Suppressor macrophage treated with lipopolysaccharide for 4 hours (primary cell): ENCODE results near the gene RAB40A.
A peak's percentile ranks its signal among the peaks of the same experiment; 100 is the strongest.

ENCODE experiments used
- DNase-seq: peaks from one replicate; pipeline ENCODE4 v3.0.0-alpha.2; 2020

Gene RAB40A, protein sequence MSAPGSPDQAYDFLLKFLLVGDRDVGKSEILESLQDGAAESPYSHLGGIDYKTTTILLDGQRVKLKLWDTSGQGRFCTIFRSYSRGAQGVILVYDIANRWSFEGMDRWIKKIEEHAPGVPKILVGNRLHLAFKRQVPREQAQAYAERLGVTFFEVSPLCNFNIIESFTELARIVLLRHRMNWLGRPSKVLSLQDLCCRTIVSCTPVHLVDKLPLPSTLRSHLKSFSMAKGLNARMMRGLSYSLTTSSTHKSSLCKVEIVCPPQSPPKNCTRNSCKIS

DNA sequence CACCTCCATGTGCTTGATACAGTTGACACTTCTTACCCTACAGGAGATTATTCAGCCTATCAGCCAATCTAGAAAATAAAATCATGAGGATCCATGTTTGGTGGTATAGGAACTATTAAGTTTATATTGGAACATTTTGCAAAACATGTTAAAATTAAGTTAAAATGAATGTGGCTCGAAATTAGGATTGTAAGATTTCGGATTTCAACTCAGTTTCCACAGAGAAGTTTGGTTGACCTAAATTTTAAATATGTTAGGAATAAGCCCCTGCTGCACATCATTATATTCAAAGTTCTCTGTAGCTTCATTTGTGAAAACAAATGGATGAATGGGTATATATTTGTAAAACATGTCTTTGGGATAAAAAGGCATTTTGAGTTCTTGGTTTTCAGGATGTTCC, at the start of gene RAB40A:
Gene RAB40A (minus strand): TSS at position 101 of the 400 bp plus-strand sequence. CDS start 18,733 bp downstream, outside the sequence.
- DNase-seq: no peak

DNA sequence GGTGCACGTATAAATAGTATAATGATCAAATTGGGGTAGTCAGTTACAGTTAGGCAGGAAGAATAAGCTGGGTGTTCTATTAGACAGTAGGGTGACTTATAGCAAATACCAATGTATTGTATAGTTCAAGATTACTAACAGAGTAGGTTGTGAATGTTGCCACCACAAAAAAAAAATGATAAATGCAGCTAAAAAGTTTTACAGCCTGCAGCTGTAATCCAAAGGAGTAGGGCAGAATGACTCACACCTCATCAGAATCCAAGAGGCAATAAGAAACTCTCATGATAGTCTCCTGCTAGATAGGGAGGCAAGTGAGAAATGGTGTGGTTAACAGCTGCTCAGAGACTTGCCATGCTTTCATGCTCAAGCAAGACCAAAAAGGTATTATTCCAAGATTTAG, 46.5 kb upstream of the RAB40A start:
- no peak for DNase-seq

DNA sequence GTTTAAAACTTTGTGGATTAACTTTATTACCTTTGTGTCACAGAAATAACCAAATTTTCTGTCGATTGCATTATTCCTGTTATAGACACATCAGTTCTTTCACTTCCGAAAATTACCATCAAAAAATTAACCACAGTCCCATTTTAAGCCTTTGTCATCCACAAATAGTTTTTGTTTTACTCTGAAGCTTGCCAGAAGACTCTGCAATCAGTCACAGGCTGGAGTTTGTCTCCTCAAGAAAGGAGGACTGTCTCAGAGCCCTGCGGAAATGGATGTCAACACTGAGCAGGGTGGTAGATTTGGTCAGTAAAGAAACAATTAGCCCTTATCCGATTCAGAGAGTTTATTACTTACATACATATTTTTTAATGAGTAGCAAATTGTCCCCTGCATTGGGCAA, 45.9 kb upstream of the RAB40A start:
- DNase-seq: no peak

DNA sequence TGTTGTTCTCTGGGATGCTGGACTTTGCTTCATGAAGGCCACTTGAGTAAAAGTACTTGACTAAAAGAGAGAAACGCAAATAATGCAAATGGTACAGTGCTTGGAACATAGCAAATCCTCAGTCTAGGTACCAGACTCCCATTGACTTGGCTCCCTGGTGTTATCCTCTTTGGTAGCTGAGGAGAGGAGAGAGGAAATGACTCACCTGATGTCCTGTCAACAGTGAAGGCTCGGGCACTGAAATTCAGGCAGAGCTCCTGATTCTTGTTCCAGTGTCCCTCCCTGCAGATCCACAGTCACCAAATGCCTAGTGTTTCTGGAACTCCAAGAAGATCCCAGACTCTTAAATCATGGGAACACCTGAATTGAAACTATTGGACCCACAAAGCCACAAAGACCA, 43.5 kb upstream of the RAB40A start:
- no peak for DNase-seq

DNA sequence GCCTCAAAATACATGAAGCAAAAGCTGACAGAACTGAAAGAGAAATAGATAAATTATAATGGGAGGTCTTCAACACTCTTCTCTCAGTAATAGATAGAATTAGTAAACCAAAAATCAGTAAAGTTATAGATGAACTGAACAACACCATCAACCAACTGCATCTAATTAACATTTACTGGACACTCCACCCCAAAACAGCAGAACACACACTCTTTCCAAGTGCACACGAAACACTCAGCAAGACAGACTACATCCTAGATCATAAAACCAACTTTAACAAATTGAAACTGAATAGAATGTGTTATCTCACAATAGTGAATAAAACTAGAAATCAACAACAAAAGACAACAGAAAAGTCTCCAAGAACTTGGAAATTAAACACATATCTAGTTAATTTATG, 41.0 kb upstream of the RAB40A start:
- DNase-seq: no peak

DNA sequence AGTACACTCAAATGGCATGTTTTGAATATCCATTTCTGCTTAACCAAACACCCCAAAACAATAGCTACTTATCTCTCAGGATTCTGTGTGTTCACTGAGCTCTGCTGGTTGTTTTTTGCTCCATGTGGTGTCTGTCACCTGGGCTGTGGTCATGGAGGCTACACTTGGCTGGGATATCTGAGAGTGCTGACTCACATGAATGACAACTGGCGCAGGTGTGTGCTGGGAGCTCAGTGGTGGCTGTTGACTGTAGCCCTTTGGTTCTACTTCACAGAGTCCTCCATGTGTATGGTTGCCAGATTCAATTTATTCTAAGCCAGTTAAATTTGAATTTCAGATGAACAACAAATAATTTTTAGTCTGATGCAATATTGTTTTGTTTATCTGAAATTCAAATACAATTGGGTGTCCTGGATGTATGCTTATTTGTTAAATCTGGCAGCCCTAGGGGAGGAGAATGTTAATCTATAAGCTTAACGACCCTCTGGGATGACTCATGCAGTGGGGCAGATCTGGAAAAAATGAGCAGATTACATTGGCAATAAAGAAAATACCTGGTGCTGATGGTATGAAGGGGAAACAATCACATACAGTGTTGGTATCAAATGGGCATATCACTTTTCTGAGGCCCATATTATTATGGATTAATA, 37.8 kb upstream of the RAB40A start:
- DNase-seq: no peak

DNA sequence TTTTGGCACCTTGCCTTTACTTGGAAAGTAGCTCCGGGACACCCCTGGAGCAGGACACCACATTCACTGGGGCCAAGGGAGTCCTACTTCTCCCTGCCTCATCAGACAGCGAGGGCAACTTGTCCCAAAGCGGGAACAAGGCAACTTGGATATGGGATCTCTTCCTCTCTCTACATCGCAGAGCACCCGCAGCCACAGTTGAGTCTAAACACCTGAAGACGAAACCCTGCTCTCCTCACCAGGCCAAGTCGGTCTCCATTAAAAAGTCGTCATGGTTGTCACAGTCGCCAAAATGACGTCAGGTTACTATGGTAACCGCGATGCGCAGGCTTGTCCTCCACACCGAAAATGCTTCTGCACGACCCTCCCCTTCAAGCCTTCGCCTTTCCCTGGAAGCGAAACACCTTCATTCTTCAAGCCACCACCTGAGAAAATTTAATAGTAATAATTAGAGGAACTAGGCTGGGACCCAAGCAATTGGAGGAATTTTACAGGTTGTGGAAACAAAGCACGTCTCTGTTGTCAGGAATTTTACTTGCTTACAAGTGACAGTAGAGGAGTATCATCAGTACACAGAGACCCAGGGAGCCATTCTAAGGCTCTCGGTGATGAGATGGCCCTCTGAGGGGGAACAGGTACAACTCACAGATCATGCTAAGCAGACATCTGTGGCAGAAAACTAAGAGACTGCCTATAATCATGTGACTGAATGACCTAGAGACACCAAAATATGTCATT, 35.6 kb upstream of the RAB40A start:
- DNase-seq: peak; percentile 36

DNA sequence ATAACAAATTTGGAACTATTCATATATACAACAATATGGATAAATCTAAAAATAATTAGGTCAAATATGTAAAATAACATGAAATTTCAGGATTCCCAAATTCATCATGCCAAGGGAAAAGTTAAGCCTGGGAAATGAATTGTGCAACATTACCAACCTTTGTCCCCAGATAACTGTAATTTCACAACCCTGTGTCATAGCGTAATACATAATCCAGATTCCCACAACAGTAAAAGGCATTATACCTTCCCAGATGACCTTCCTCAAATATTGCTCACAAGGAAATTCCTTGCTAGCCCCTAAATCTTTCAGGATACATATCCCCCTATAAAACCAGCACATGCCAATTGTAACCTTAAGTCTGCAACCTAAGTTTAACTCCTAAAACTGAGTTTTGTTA, 32.9 kb upstream of the RAB40A start:
- DNase-seq: no peak

DNA sequence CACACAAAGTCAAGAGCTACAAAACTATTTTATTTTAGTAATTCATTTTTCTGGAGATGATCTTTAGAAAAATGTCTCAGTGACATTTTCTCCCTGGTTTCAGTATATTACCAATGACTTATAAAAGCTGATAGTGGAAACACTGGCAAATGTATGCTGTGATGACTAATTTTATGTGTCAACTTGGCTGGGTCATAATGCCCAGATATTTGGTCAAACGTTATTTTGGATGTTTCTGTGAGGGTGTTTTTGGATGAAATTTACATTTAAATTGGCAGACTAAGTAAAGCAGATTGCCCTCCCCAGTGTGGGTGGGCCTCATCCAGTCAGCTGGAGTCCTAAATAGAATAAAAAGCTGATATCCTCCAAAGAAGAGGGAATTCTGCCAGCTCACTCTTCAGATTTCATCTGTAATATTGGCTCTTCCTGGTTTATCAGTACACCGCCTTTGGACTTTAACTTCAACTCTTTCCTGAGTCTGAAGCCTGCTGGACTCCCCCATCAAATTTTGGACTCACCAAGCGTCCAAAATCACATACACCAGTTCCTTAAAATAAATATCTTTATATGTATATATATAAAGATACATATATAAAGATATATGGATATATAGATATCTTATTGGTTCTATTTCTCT, 31.2 kb upstream of the RAB40A start:
- DNase-seq: no peak

DNA sequence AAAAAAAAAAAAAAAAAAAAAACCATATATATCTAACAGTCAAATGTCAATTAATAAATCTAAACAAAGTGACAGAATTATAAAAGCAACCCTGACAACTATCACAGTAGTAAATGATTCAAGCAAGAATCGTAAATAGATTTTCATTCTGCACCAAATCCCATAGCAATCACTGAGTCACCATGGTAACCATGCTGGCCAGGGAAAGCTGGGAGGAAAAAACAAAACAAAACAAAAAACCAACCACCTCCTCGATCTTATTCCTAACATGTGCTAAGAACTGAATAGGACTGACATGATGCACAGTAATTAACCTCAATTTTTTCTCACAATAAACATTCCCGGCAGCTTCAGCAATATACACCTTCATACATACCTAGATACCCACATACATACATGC, 30.6 kb upstream of the RAB40A start:
- no peak for DNase-seq

DNA sequence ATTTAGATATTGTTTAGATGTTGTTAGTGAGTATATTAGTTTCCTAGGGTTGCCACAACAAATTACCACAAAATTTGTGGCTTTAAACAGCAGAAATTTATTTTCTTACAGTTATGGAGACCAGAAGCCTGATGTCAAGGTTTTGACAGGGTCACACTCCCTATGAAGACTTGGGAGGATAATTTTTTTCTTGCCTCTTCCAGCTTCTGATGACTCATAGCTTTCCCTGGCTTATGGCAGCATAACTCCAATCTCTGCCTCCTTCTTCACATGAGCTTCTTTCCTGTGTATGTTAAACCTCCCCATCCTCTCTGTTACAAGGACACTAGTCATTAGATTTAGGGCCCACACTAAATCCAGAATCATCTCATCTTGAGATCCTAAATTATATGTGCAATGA, 20.9 kb upstream of the RAB40A start:
- no peak for DNase-seq

DNA sequence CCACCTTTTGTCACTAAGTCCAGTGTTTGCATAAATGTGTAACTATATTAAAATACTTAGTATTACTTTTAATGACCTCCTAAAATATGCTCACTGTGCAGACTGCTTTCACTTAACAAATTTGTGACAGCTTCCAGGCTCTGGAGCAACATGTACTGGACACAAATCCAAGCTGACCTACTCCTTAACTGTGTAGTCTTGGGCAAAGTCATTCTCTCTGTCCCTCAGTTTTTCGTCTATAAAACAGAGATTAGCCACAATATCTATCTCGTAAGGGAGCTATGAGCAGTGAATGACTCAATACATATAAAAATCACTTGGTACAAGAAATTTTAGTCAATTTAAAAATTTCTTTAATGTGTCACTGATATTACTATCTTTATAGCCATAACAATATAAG, 20.4 kb upstream of the RAB40A start:
- DNase-seq: no peak

DNA sequence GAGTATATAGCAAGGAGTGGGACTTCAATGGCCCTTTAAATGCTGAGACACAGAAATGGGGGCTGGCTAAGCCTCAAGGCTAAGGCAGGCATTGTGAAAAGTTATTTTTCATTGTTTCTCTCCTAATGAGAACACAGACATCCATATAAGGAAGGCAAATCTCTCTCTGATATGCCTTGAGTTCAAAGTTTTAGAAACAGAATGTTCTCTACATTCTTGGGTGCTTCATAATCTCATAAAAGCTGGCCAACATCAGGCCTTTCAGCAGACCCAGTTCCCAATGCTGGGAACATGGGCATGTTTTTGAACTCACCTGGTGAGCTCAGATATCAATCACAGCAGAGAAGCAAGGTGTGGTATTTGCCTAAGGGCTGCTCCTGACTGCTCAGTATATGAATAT, 19.4 kb upstream of the RAB40A start:
- no peak for DNase-seq

DNA sequence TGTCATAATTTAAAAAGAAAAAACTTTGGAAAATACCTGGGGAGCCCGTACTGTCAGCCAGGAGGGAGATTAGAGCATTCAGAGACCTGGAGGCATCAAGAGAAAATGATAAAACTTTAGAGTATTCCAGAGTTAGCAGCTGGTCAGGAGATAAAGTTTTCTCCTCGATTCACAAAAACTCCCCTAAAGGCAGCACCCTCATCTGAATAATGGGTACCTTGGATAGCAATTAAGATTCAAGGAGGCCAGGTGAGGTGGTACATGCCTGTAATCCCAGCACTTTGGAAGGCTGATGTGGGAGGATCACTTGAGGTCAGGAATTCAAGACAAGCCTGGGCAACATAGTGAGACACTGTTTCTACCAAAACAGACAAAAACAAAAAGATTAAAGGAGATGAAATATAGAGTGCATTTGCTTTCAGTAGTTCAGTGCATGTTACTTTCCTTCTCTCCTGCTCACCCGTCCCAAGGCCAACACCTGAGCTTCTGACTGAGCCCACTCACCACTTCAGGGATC, 18.6 kb upstream of the RAB40A start:
- DNase-seq: no peak

DNA sequence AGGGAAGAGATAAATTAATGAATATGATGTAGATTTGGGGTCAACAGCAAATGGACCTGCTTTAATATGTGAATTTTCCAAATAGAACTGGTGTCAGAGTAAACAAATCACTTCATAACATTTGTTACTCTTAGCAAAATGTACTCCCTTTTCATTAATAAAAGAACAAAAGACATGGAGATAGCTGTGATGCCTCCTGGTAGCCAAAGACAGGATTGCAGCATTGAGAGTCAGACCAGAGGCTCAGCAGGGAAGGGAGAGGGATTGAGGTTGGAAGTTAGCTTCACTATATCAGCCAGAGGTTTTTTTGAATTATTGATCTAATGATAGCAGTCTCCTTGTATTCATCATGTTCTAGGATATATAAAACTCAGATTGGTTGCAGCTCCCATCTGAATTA, 17.4 kb upstream of the RAB40A start:
- DNase-seq: no peak

DNA sequence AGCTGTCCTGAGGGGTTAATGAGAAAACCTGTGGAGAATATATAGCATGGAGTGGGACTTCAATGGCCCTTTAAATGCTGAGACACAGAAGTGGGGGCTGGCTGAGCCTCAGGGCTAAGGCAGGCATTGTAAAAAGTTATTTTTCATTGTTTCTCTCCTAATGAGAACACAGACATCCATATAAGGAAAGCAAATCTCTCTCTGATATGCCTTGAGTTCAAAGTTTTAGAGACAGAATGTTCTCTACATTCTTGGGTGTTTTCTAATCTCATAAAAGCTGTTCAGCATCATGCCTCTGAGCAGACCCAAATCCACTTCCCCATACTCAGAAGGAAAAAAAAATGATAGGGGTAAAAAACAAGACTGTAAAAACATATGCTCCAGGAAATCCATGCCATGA, 16.8 kb upstream of the RAB40A start:
- no peak for DNase-seq

DNA sequence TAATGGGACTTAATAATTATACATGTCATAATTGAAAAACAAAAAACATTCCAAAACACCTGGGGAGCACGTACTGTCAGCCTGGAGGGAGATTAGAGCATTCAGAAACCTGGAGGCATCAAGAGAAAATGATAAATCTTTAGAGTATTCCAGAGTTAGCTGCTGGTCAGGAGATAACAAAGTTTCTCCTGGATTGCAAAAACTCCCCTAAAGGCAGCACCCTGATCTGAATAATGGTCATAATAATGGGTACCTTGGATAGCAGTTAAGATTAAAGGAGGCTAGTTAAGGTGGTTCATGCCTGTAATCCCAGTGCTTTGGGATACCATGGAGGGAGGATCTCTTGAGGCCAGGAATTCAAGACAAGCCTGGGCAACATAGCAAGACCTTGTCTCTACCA, 15.9 kb upstream of the RAB40A start:
- DNase-seq: no peak

DNA sequence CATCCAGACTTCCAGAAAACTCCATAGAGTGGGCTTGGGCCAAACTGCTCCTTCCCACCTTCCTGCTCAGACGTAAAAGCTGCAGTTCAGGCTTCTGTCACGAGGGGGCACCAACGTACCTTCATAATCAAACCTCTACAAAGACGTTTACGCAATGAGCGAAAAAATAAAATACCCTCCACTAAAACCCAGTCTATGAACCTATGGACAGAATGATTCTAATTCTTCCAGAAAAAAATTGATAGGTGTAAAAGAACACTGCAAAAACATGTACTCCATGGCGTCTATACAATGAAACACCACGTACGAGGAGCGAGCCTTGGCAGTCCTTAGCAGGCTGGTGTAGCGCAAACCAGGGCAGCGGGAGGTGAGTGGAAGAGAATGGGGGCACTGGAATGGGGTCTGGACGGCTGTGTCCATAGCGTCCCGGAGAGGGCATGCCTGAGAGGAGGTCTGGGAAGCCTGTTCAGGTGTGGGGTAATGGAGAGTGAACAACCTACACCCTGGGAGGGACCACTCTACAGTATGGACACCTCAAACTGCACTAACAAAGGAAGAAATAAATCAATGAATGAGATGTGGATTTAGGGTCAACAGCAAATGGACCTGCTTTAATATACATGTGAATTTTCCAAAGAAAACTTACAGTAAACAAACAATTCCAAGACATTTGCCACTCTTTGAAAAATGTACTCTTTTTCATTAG, 14.4 kb upstream of the RAB40A start:
- DNase-seq: peak; percentile 72

DNA sequence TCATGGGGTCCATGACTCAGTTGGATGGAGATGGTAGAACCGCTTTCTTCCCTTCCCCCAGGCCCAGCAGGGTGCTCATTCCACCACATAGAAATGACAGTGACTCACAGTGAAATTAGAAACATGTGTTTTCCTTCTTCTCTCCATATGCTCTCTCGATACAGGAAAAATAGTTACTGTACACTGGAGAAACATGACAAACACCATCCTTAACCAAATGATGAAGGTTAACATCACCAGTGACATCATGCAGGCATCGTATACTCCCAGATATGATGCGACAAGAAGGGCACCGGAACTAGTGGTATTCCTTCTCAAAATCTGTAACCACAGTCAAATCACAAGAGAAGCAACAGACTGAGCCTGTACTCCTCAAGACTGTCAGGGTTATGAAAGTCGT, 11.7 kb upstream of the RAB40A start:
- DNase-seq: no peak

DNA sequence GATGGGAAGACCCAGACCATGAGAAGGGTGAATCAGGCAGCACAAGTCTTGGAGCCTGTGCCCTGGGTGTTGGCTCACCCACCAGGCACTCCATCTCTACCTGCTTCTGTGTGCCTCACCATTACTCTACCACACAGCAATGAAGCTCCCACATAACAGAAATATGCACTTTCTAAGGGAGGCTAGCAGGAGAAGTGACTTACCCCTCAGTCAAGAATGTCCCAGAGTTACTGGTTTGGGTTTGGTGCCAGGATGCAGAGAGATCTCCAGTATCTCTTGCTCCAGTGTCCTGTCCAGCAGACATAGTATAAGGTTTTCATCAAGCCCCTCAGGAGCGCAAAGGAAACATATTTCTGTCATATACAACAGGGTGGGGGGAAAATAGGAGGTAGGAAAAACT, 11.3 kb upstream of the RAB40A start:
- DNase-seq: no peak

DNA sequence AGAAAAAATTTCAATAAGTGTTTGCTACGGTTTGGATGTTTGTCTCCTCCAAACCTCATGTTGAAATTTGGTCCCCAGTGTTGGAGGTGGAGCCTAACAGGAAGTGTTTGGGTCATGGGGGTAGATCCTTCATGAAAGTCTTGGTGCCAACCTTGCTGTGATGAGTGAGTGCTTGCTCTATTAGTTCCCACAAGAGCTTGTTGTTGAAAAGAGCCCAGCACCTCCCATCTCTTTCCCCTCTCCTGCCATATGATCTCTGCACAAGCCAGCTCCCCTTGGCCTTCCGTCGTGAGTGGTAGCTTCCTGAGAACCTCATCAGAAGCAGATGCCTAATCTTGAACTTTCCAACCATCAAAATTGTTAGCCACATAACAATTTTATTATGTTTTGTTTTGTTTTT, 10.3 kb upstream of the RAB40A start:
- no peak for DNase-seq

DNA sequence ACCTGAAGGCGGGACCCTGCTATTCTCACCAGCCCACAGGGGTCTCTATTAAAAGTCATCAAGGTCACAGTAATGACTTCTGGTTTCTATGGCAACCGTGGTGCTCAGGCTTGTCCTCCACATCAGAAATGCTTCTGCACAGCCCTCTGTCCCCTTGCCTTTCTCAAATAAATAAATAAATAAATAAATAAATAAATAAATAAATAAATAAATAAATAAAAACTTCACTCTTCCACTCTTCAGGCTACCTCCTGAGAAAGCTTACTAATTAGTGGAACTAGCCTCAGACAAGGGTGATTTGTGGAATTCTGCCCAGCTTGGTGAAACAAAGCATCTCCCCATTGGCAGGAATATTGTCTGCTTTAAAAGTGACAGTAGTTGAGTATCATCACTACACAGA, 5.5 kb upstream of the RAB40A start:
- DNase-seq: no peak

DNA sequence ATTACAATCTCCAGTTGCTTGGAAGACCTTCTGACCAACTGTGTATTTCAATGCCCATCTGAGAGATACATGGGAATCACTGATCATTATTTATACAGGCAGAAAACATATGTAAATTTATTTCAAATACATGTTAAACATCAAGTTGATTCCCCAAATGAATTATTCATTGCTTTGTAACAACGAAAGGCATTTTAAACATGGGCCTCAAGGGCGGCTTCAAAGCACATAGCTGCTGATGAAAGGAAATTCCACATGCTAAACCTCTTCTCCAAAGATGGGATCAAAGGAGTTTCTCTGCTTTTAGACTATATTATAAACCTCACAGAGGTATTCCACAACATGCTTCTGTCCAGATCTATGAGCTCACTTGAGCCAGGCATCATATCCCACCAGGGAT, 4.3 kb upstream of the RAB40A start:
- no peak for DNase-seq
